Measurements from ENCODE around the gene MAST1.

- TF ChIP-seq CTCF (IDR thresholded peaks at IDR 0.05): no peak
- TF ChIP-seq POLR2AphosphoS5 (IDR thresholded peaks at IDR 0.05): no peak
Measured at GRCh38 chr19:12865746-12866415, 27.6 kb downstream of the MAST1 start.

Measured in upper lobe of left lung (tissue), 4 donors.